Mesendoderm (in vitro differentiated cells): ENCODE measurements around the gene OCEL1.
"Not testable (repeated sequence)": the region's sequence is repeated elsewhere in the genome, so short reads cannot be mapped to it uniquely, and the experiment has no call there.

ENCODE experiments used
- DNase-seq: peaks from one replicate; pipeline ENCODE4 v3.0.0; 2013
- H2AK5ac ChIP-seq: 2 replicates; pipeline ENCODE4 v1.6.1; 2013; ENCODE audit warnings: low read length, inconsistent platforms
- H2BK120ac ChIP-seq: 2 replicates; pipeline ENCODE4 v1.6.1; 2013; ENCODE audit warnings: low read depth, mild to moderate bottlenecking, low read length, moderate library complexity, mixed read lengths
- H2BK15ac ChIP-seq: replicated peaks from 2 replicates; pipeline ENCODE4 v1.6.1; 2013; ENCODE audit warnings: low read depth, mild to moderate bottlenecking, moderate library complexity
- H2BK5ac ChIP-seq: 2 replicates; pipeline ENCODE4 v1.6.1; 2013; ENCODE audit warnings: low read length, inconsistent platforms
- H3K18ac ChIP-seq: 2 replicates; pipeline ENCODE4 v1.6.1; 2013; ENCODE audit warnings: mild to moderate bottlenecking, low read length, mixed read lengths
- H3K23ac ChIP-seq: one replicate; pipeline ENCODE4 v1.6.1; 2013; ENCODE audit warnings: low read length
- H3K27ac ChIP-seq: 2 replicates; pipeline ENCODE4 v1.5.1; 2013; ENCODE audit warnings: low read depth, mild to moderate bottlenecking, inconsistent platforms, low read length, moderate library complexity
- H3K27me3 ChIP-seq: 2 replicates; pipeline ENCODE4 v1.6.1; 2013; ENCODE audit warnings: low read length, control low read depth, mild to moderate bottlenecking, inconsistent platforms; ENCODE audit not compliant: insufficient read depth, poor library complexity
- H3K36me3 ChIP-seq: 2 replicates; pipeline ENCODE4 v1.6.1; 2013; ENCODE audit warnings: low read length, inconsistent platforms; ENCODE audit not compliant: control insufficient read depth, insufficient read depth
- H3K4ac ChIP-seq: one replicate; pipeline ENCODE4 v1.6.1; 2013; ENCODE audit warnings: low read depth, mild to moderate bottlenecking, low read length, moderate library complexity
- H3K4me1 ChIP-seq: 2 replicates; pipeline ENCODE4 v1.6.1; 2013; ENCODE audit warnings: low read depth, low read length, inconsistent platforms; ENCODE audit not compliant: control insufficient read depth
- H3K4me2 ChIP-seq: 2 replicates; pipeline ENCODE4 v1.6.1; 2013; ENCODE audit warnings: low read length
- H3K4me3 ChIP-seq: 2 replicates; pipeline ENCODE4 v1.5.1; 2013; ENCODE audit warnings: mild to moderate bottlenecking, low read length
- H3K56ac ChIP-seq: one replicate; pipeline ENCODE4 v1.6.1; 2013; ENCODE audit warnings: low read length
- H3K79me1 ChIP-seq: 2 replicates; pipeline ENCODE4 v1.6.1; 2013; ENCODE audit warnings: low read length, inconsistent platforms
- H3K79me2 ChIP-seq: 2 replicates; pipeline ENCODE4 v1.6.1; 2013; ENCODE audit warnings: mild to moderate bottlenecking, low read length; ENCODE audit not compliant: control insufficient read depth, insufficient read depth
- H3K9ac ChIP-seq: 2 replicates; pipeline ENCODE4 v1.6.1; 2013; ENCODE audit warnings: low read length, inconsistent platforms
- H4K5ac ChIP-seq: one replicate; pipeline ENCODE4 v1.6.1; 2013; ENCODE audit warnings: low read length
- H4K8ac ChIP-seq: one replicate; pipeline ENCODE4 v1.6.1; 2013; ENCODE audit warnings: low read depth, mild to moderate bottlenecking, control low read depth, low read length, moderate library complexity
- WGBS: extraction: QIAGEN DNeasy Blood & Tissue Kit; methylation state at CpG from one replicate; pipeline ENCODE4 v1.1.7; 2013; ENCODE audit warnings: low lambda C conversion rate, missing lambda C conversion rate; ENCODE audit not compliant: insufficient coverage; ENCODE audit errors: extremely low coverage; 5-methylcytosine and 5-hydroxymethylcytosine counted together

Gene OCEL1

GRCh38 chr19:17266975-17267788 is 41.2 kb downstream of the OCEL1 start, which contains the start of gene BABAM1:
Gene BABAM1, plus strand, starts transcription at chr19:17267443. Its CDS starts 1,364 bp downstream, at chr19:17268807.
- no CpG with 5 or more reads among the region's 27 CpGs for WGBS
- no peak within 1 kb of the TSS for H4K5ac ChIP-seq

GRCh38 chr19:17268754-17269153 is 42.7 kb downstream of the OCEL1 start:
- H3K36me3 ChIP-seq, result peaks cover 8% of the 10 kb centered on the region
- H3K27me3 ChIP-seq, result no peaks in the 10 kb centered on the region
- H3K4ac ChIP-seq, result no peak overlapping the region
- no peak overlapping the region for H2AK5ac ChIP-seq
- H3K23ac ChIP-seq, result no peak overlapping the region
- no peak overlapping the region for H3K4me2 ChIP-seq
- no peak overlapping the region for H2BK120ac ChIP-seq
- no peak for DNase-seq
- peaks cover 2% of the 10 kb centered on the region for H3K4me1 ChIP-seq
- no peak overlapping the region for H3K9ac ChIP-seq
- no peak overlapping the region for H3K4me3 ChIP-seq
- no peak overlapping the region for H2BK5ac ChIP-seq
- H3K27ac ChIP-seq, result no peak overlapping the region
- H3K79me1 ChIP-seq, result no peaks in the 10 kb centered on the region
- peaks cover 3% of the 10 kb centered on the region for H3K79me2 ChIP-seq
- no CpG with 5 or more reads among the region's 13 CpGs for WGBS
- H4K8ac ChIP-seq, result no peak overlapping the region
- no peak overlapping the region for H2BK15ac ChIP-seq
- no peak overlapping the region for H3K18ac ChIP-seq
- H4K5ac ChIP-seq, result no peak overlapping the region
- H3K56ac ChIP-seq, result no peak overlapping the region

More at GRCh38 chr19:17266975-17267788, 41.2 kb downstream of the OCEL1 start, which contains the start of gene BABAM1:
- Histone ChIP-seq H3K56ac (peak within 1 kb of the TSS; percentile 90), H3K36me3 (peaks cover 4% of the 10 kb centered on the region), H3K79me2 (peaks cover 3% of the 10 kb centered on the region), H3K27ac (peak within 1 kb of the TSS; percentile 20), H3K4me3 (peak within 1 kb of the TSS; percentile 90), H3K18ac (peak within 1 kb of the TSS; percentile 95), H3K9ac (peak within 1 kb of the TSS; percentile 91), H2BK15ac (no peak within 1 kb of the TSS), H2AK5ac (no peak within 1 kb of the TSS), H3K4me1 (peaks cover 2% of the 10 kb centered on the region), H2BK120ac (no peak within 1 kb of the TSS), H3K23ac (no peak within 1 kb of the TSS), H4K8ac (peak within 1 kb of the TSS; percentile 94), H3K27me3 (no peaks in the 10 kb centered on the region), H3K4ac (peak within 1 kb of the TSS; percentile 73), H3K4me2 (peak within 1 kb of the TSS; percentile 23), H2BK5ac (no peak within 1 kb of the TSS), H3K79me1 (no peaks in the 10 kb centered on the region)
- DNase-seq, result peak; percentile 100

GRCh38 chr19:17274892-17275291 is 48.9 kb downstream of the OCEL1 start:
- no CpG with 5 or more reads among the region's 3 CpGs for WGBS
- not testable (repeated sequence) for H3K79me1 ChIP-seq, H3K4me2 ChIP-seq, H2BK5ac ChIP-seq, H2BK15ac ChIP-seq, H2BK120ac ChIP-seq, H2AK5ac ChIP-seq, H3K4me1 ChIP-seq, H4K5ac ChIP-seq, H3K27ac ChIP-seq, H3K23ac ChIP-seq, H3K56ac ChIP-seq, DNase-seq, H3K18ac ChIP-seq, H3K9ac ChIP-seq, H3K4me3 ChIP-seq, H3K79me2 ChIP-seq, H4K8ac ChIP-seq, H3K27me3 ChIP-seq, H3K4ac ChIP-seq
- peaks cover 18% of the 10 kb centered on the region for H3K36me3 ChIP-seq

- Histone ChIP-seq H3K4ac (no peak overlapping the region), H4K8ac (no peak overlapping the region), H3K9ac (no peak overlapping the region), H2AK5ac (no peak overlapping the region), H4K5ac (no peak overlapping the region), H3K4me2 (no peak overlapping the region), H3K27me3 (no peaks in the 10 kb centered on the region), H3K79me1 (no peaks in the 10 kb centered on the region), H3K4me1 (no peaks in the 10 kb centered on the region), H3K23ac (no peak overlapping the region), H3K18ac (no peak overlapping the region), H3K4me3 (no peak overlapping the region), H3K56ac (no peak overlapping the region), H2BK15ac (no peak overlapping the region), H3K27ac (no peak overlapping the region), H2BK5ac (no peak overlapping the region), H2BK120ac (no peak overlapping the region), H3K36me3 (peaks cover 18% of the 10 kb centered on the region), H3K79me2 (no peaks in the 10 kb centered on the region)
- WGBS, result no CpG with 5 or more reads among the region's 19 CpGs
- DNase-seq, result no peak
Observed at GRCh38 chr19:17275441-17276175, 49.6 kb downstream of the OCEL1 start.
